Measurements from ENCODE around the gene MINK1. TPM values are rescaled to one million over a fixed set of nuclear protein-coding genes. Genes with fewer than 3 reads are reported as not detected.
A peak's percentile ranks its signal among the peaks of the same experiment; 100 is the strongest.

The MINK1 gene
- total and polyA plus RNA-seq, 10 of the 15 experiments (the other 5 are each of a cell fraction or from before 2014, with no cell fraction given) = 0.08 to 55.6 (median 15.0) TPM

DNA sequence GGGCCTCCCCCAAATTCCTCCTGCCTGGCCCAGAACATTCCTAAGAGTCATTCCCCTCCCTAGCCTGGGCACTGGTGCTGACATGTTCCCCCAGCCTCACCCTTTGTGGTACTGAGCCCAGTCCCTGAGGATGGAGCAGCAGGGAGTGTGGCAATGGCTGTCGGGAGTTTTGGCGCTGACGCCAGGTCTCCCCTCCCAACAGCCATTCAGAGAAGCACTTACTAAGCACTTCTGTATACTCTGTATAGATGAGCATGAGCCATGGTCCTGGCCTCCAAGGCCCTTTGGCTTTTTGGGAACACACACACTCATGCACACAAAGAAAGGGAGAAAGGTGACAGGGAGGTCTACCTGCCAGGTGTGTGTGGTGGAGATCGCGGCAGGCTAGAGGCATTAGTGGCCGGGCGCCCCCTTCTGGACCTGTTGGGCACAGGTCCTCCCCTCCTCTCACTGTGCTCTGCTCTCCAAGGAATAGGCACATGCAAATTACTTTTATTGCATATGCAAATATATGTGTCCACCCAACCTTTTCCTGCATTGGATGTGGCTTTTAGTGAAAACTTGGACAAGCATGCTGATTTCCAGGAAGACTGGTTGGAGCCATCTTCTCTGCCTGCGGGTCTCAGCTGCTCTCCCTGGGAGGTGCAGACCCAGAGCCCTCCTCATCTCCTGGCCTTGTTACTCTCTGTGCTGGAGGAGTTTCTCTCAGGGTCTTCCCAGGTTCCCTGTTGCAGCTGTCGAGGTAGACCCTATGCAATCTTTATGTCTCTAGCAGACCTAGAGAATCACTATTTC, 48.8 kb downstream of the MINK1 start (continued):
- TF ChIP-seq RAD21 (IDR thresholded peaks at IDR 0.05; ENCODE audit: insufficient read depth, low read depth, low read length) = peak; percentile 65
- TF ChIP-seq IKZF1 (conservative IDR thresholded peaks at IDR 0.05) = 0 out of 2 replicates have a peak, but pooled peaks have one; percentile 26
- TF ChIP-seq, protein P1, sequence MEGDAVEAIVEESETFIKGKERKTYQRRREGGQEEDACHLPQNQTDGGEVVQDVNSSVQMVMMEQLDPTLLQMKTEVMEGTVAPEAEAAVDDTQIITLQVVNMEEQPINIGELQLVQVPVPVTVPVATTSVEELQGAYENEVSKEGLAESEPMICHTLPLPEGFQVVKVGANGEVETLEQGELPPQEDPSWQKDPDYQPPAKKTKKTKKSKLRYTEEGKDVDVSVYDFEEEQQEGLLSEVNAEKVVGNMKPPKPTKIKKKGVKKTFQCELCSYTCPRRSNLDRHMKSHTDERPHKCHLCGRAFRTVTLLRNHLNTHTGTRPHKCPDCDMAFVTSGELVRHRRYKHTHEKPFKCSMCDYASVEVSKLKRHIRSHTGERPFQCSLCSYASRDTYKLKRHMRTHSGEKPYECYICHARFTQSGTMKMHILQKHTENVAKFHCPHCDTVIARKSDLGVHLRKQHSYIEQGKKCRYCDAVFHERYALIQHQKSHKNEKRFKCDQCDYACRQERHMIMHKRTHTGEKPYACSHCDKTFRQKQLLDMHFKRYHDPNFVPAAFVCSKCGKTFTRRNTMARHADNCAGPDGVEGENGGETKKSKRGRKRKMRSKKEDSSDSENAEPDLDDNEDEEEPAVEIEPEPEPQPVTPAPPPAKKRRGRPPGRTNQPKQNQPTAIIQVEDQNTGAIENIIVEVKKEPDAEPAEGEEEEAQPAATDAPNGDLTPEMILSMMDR (IDR thresholded peaks at IDR 0.05 in 2 of 3, conservative IDR thresholded peaks at IDR 0.05 in 1 of 3; ENCODE audit: control insufficient read depth in 2 of 3, extremely low read depth in 1 of 3, insufficient read depth in 1 of 3, low read depth in 3 of 3, low read length in 3 of 3) = peak; percentile 84 to 88 (median 87)
- TF ChIP-seq POU2F2 (IDR thresholded peaks at IDR 0.05; ENCODE audit: borderline replicate concordance, low read depth, low read length) = peak; percentile 97; the same call in 2 of the 3 replicates

DNA sequence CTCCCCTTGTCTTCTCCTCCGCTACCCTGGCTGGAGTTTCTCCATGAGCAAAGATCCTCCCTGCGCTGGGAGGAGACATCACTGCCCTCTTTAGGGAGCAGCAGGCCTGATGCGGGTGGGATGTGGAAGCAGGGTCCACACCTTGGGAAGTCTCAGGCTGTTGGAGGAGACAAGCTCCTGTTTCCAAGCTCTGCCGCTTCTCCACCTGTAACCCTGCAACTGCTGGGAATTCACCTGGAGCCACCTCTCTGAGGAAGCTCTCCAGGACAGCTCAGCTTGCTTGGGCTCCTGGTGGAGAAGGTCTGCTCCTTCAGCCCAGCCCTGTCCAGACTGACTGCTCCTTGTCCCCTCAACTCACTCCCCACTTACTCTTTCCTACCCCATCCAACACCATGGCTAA, 51.3 kb downstream of the MINK1 start:
- Histone ChIP-seq H3K27me3 (replicated peaks in 1 of 2; ENCODE audit: control insufficient read depth in 2 of 2, insufficient read depth in 2 of 2, low read length in 1 of 2) (no peaks in the 10 kb centered on the region), H3K27ac (ENCODE audit: control insufficient read depth, insufficient read depth) (no peak overlapping the region), H3K79me2 (ENCODE audit: control insufficient read depth, insufficient read depth, low read length) (no peaks in the 10 kb centered on the region), H3K9me3 (replicated peaks; ENCODE audit: control insufficient read depth, insufficient read depth, low read length) (no peaks in the 10 kb centered on the region), H3K4me1 (ENCODE audit: control insufficient read depth, insufficient read depth, low read length) (no peaks in the 10 kb centered on the region), H2AFZ (ENCODE audit: control insufficient read depth, low read depth, low read length) (no peak overlapping the region), H3K4me2 (ENCODE audit: control insufficient read depth, insufficient read depth) (no peak overlapping the region), H3K4me3 (no peak overlapping the region), H4K20me1 (ENCODE audit: control insufficient read depth, insufficient read depth) (peaks cover 2% of the 10 kb centered on the region; the same call in 1 of the 2 replicates), H3K9ac (ENCODE audit: control insufficient read depth, insufficient read depth, low read length) (no peak overlapping the region), H3K36me3 (ENCODE audit: control insufficient read depth in 2 of 2, insufficient read depth in 2 of 2, low read length in 1 of 2) (peaks cover 7 to 15% of the 10 kb centered on the region in 2 experiments; a peak in 3 of 4 replicates)
- SMC1A ChIA-PET (ENCODE audit: uncharacterized antibody, unreplicated experiment) = interaction anchor here (0.9 kb wide), 1 partner anchor 174 kb away, joined by 5 read pairs; the partner anchor contains the start of gene ARRB2
- in situ Hi-C loops (cut with MboI) = loop anchor here (5.0 kb wide), 1 partner anchor 172 kb away; the partner anchor contains the start of gene ARRB2
- DNase-seq (ENCODE audit: low read depth, low spot score) = no peak
- no peak for FAIRE-seq
- no peak for ATAC-seq
- intact Hi-C loops (cut with micrococcal nuclease; ENCODE audit: unreplicated experiment) = loop anchor here (10.0 kb wide), 1 partner anchor 460 kb away; no protein-coding TSS in a partner anchor
- no peak for TF ChIP-seq JUND (IDR thresholded peaks at IDR 0.05; ENCODE audit: low read depth, low read length)
- TF ChIP-seq PML (IDR thresholded peaks at IDR 0.05; ENCODE audit: low read length) = no peak
- no TSS peak for BruUV-seq (replicated peaks)
- POLR2A ChIA-PET = interaction anchor here (0.5 to 0.9 kb wide), 3 partner anchors 16 to 174 kb away, joined by 3 to 5 read pairs (median 5); partner anchors contain the start of gene ARRB2
- CTCF ChIA-PET = interaction anchor here (1.3 to 2.6 kb wide), 3 partner anchors 95 to 317 kb away, joined by 3 to 7 read pairs (median 3); partner anchors contain the start of gene GLTPD2
- RAD21 ChIA-PET (ENCODE audit: unreplicated experiment) = interaction anchor here (0.5 kb wide), 1 partner anchor 128 kb away, joined by 4 read pairs; no protein-coding TSS in a partner anchor
- 82% methylated on average over 4 of the region's 4 CpGs for WGBS (ENCODE audit: insufficient coverage, insufficient replicate concordance, low lambda C conversion rate, missing lambda C conversion rate)
